K562 (cell line): ENCODE results near the gene IFI6. TPM values are rescaled to one million over a fixed set of nuclear protein-coding genes. Genes with fewer than 3 reads are reported as not detected.

ENCODE experiments used
- ARNT ChIP-seq, 2 experiments: fragments of 450-650 bp; IDR thresholded peaks; 2 replicates each; pipeline ENCODE4 v1.6.1; 2016; ENCODE audit warnings: mild to moderate bottlenecking in 1 of 2
- CREB1 ChIP-seq, 2 experiments: sonication (generic) in 1 of 2; formaldehyde crosslinking in 1 of 2; IDR thresholded peaks; 2 replicates each; pipeline versions ENCODE4 v1.6.1 to v1.8.0; 2012 to 2022; ENCODE audit warnings: inconsistent platforms in 1 of 2, mild to moderate bottlenecking in 1 of 2, missing genetic modification reagents in 1 of 2, moderate library complexity in 1 of 2
- DPF2 ChIP-seq: fragments of 450-650 bp; IDR thresholded peaks from 2 replicates; pipeline ENCODE4 v1.6.1; 2016
- EWSR1 ChIP-seq: fragments of 450-650 bp; IDR thresholded peaks from 2 replicates; pipeline ENCODE4 v1.6.1; 2018; ENCODE audit warnings: borderline replicate concordance, mild to moderate bottlenecking, low read depth, moderate library complexity; ENCODE audit not compliant: partially characterized antibody
- FOSL1 ChIP-seq: fragments of 200-800 bp; sonication (Bioruptor generic); conservative IDR thresholded peaks from 2 replicates; pipeline ENCODE4 v1.6.1; 2016; ENCODE audit warnings: missing genetic modification characterization, missing compliant biosample characterization
- FOXK2 ChIP-seq, 2 experiments: fragments of 450-650 bp; IDR thresholded peaks in 1 of 2; conservative IDR thresholded peaks in 1 of 2; 2 replicates each; pipeline ENCODE4 v1.6.1; 2016; ENCODE audit warnings: low read depth in 2 of 2, mild to moderate bottlenecking in 1 of 2
- GABPB1 ChIP-seq: sonication (generic); formaldehyde crosslinking; IDR thresholded peaks from 2 replicates; pipeline ENCODE4 v1.8.0; 2022; ENCODE audit warnings: mild to moderate bottlenecking, missing genetic modification reagents
- GATA2 ChIP-seq: sonication (generic); formaldehyde crosslinking; IDR thresholded peaks from 2 replicates; pipeline ENCODE4 v1.4.0; 2020; ENCODE audit warnings: mild to moderate bottlenecking, missing genetic modification reagents
- NCOA1 ChIP-seq: fragments of 450-650 bp; IDR thresholded peaks from 2 replicates; pipeline ENCODE4 v1.6.1; 2016; ENCODE audit warnings: low read depth
- OTX1 ChIP-seq: fragments of 450-650 bp; formaldehyde crosslinking; IDR thresholded peaks from 2 replicates; pipeline ENCODE4 v1.4.0; 2022; ENCODE audit warnings: mild to moderate bottlenecking
- PBX2 ChIP-seq, 2 experiments: IDR thresholded peaks in 1 of 2; conservative IDR thresholded peaks in 1 of 2; 2 replicates each; pipeline ENCODE4 v1.6.1; 2016; ENCODE audit warnings: low read depth in 2 of 2, mild to moderate bottlenecking in 1 of 2, missing compliant biosample characterization in 1 of 2, missing genetic modification characterization in 1 of 2, moderate library complexity in 1 of 2
- PTBP1 ChIP-seq: fragments of 200-400 bp; formaldehyde crosslinking; IDR thresholded peaks from 2 replicates; pipeline ENCODE4 v1.6.1; 2017; ENCODE audit warnings: low read depth, low read length
- TGIF2 ChIP-seq: sonication (generic); formaldehyde crosslinking; IDR thresholded peaks from 2 replicates; pipeline ENCODE4 v1.8.1; 2022; ENCODE audit warnings: mild to moderate bottlenecking, missing genetic modification reagents, moderate library complexity
- ZMIZ1 ChIP-seq, 2 experiments: fragments of 150-350 bp in 1 of 2; IDR thresholded peaks; 2 replicates each; pipeline ENCODE4 v1.6.1; 2012 to 2016; ENCODE audit warnings: low read depth in 2 of 2, low read length in 2 of 2, mild to moderate bottlenecking in 1 of 2, moderate library complexity in 1 of 2
- ZNF174 ChIP-seq: fragments of 250-450 bp; sonication (Bioruptor Pico); IDR thresholded peaks from 2 replicates; pipeline ENCODE4 v1.4.0; 2020; ENCODE audit warnings: mild to moderate bottlenecking
- ZNF551 ChIP-seq: fragments of 250-450 bp; sonication (Bioruptor Pico); IDR thresholded peaks from 2 replicates; pipeline ENCODE4 v1.5.0; 2021; ENCODE audit warnings: mild to moderate bottlenecking, moderate library complexity
- ZNF778 ChIP-seq: fragments of 450-650 bp; formaldehyde crosslinking; IDR thresholded peaks from 2 replicates; pipeline ENCODE4 v1.4.0; 2020; ENCODE audit warnings: mild to moderate bottlenecking, moderate library complexity
- polyA plus RNA-seq, 8 experiments: library from polyadenylated mRNA; depleted of rRNA in 4 of 8; stranded (reverse) in 5 of 8; unstranded in 3 of 8; fragments of >200 nt; fragmentation: Nextera tagmentation in 2 of 8; fragmentation: Illumina TruSeq in 1 of 8; extraction: Ambion mirVana in 2 of 8; extraction: Trizol in 1 of 8; gene quantifications; 2 replicates each; pipeline versions ENCODE4 v1.2.1 to v1.2.3, GENCODE V29; 2011 to 2014; ENCODE audit warnings: inconsistent platforms in 1 of 8, missing spikeins in 1 of 8
- total RNA-seq, 7 experiments: library from RNA; depleted of rRNA in 6 of 7; stranded (reverse); fragments of >200 nt in 6 of 7; fragmentation: Illumina TruSeq in 2 of 7; extraction: Trizol in 2 of 7; gene quantifications; 2 replicates each; pipeline versions ENCODE4 v1.2.1 to v1.2.3, GENCODE V29; 2011 to 2021; ENCODE audit warnings: low replicate concordance in 1 of 7

The IFI6 gene
- total and polyA plus RNA-seq, 9 of the 15 experiments (the other 6 are each of a cell fraction or from before 2014, with no cell fraction given) = 0.17 to 4.5 (median 2.2) TPM

GRCh38 chr1:27671964-27672749, at the start of gene IFI6 (continued):
- no peak for TF ChIP-seq ZNF778 (CRISPR knock-in tag)
- no peak for TF ChIP-seq EWSR1
- TF ChIP-seq FOXK2 (conservative IDR thresholded peaks at IDR 0.05 in 1 of 2, IDR thresholded peaks at IDR 0.05 in 1 of 2; ENCODE audit: low read depth in 2 of 2) = peak; percentile 78 to 82
- peak in 1 of 2 experiments; percentile 84; a peak in 1 of 4 replicates for TF ChIP-seq ARNT (IDR thresholded peaks at IDR 0.05)
- TF ChIP-seq GABPB1 (CRISPR knock-in tag) = 0 out of 2 replicates have a peak, but pooled peaks have one; percentile 30
- no peak for TF ChIP-seq GATA2
- no peak for TF ChIP-seq ZNF551
- TF ChIP-seq ZMIZ1 (IDR thresholded peaks at IDR 0.05; ENCODE audit: low read depth in 2 of 2, low read length in 2 of 2) = 0 out of 4 replicates have a peak, but pooled peaks of 1 of the 2 experiments have one; percentile 31
- peak; percentile 99 for TF ChIP-seq PTBP1
- no peak for TF ChIP-seq PBX2 (CRISPR knock-in tag; IDR thresholded peaks at IDR 0.05; ENCODE audit: low read depth)
- TF ChIP-seq PBX2 (tag; conservative IDR thresholded peaks at IDR 0.05; ENCODE audit: low read depth) = peak; percentile 82
- no peak for TF ChIP-seq OTX1
- no peak for TF ChIP-seq CREB1 (IDR thresholded peaks at IDR 0.05)
- TF ChIP-seq CREB1 (CRISPR knock-in tag; IDR thresholded peaks at IDR 0.05) = peak; percentile 56; the same call in 1 of the 2 replicates
- TF ChIP-seq NCOA1 = 0 out of 2 replicates have a peak, but pooled peaks have one; percentile 27
- TF ChIP-seq FOSL1 (tag) = peak; percentile 44; the same call in 1 of the 2 replicates
- peak; percentile 54; the same call in 1 of the 2 replicates for TF ChIP-seq DPF2
- no peak for TF ChIP-seq ZNF174
- no peak for TF ChIP-seq TGIF2 (CRISPR knock-in tag)
